ENCODE data around the gene PCBP3. TPM values are rescaled to one million over a fixed set of nuclear protein-coding genes. Genes with fewer than 3 reads are reported as not detected.
A peak's percentile ranks its signal among the peaks of the same experiment; 100 is the strongest.

The PCBP3 gene
- total RNA-seq, 1 donor: 1.1 TPM

DNA sequence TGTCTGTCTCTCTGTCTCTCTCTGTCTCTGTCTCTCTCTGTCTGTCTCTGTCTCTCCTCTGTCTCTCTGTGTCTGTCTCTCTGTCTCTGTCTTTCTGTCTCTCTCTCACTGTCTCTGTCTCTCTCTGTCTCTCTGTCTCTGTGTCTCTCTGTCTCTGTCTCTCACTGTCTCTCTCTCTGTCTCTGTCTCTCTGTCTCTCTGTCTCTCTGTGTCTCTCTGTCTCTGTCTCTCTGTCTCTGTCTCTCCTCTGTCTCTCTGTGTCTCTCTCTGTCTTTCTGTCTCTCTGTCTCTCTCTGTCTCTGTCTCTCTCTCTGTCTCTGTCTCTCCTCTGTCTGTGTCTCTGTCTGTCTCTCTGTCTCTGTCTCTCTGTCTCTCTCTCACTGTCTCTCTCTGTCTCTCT lies 337.2 kb downstream of the PCBP3 start:
- no peak for DNase-seq (ENCODE audit: insufficient read length, low spot score, missing footprints)
- Histone ChIP-seq H3K4me3 (ENCODE audit: insufficient read depth, low read length) (peak overlapping the region; percentile 73), H3K9me3 (ENCODE audit: low read depth, low read length) (no peaks in the 10 kb centered on the region), H3K27me3 (ENCODE audit: insufficient read depth, low read length) (no peaks in the 10 kb centered on the region), H3K36me3 (ENCODE audit: insufficient read depth, low read length) (peaks cover 28% of the 10 kb centered on the region), H3K27ac (ENCODE audit: low read depth, low read length) (peak overlapping the region; percentile 88), H3K79me2 (ENCODE audit: insufficient read depth, low read length) (peaks cover 48% of the 10 kb centered on the region), H3K4me2 (ENCODE audit: insufficient read depth, low read length) (peak overlapping the region; percentile 76), H4K20me1 (ENCODE audit: insufficient read depth, low read length) (peaks cover 31% of the 10 kb centered on the region), H3K4me1 (ENCODE audit: insufficient read depth, low read length) (peaks cover 24% of the 10 kb centered on the region), H2AFZ (ENCODE audit: low read length) (peak overlapping the region; percentile 90)
- no peak for TF ChIP-seq CTCF (IDR thresholded peaks at IDR 0.05; ENCODE audit: extremely low read depth, low read depth, low read length)

DNA sequence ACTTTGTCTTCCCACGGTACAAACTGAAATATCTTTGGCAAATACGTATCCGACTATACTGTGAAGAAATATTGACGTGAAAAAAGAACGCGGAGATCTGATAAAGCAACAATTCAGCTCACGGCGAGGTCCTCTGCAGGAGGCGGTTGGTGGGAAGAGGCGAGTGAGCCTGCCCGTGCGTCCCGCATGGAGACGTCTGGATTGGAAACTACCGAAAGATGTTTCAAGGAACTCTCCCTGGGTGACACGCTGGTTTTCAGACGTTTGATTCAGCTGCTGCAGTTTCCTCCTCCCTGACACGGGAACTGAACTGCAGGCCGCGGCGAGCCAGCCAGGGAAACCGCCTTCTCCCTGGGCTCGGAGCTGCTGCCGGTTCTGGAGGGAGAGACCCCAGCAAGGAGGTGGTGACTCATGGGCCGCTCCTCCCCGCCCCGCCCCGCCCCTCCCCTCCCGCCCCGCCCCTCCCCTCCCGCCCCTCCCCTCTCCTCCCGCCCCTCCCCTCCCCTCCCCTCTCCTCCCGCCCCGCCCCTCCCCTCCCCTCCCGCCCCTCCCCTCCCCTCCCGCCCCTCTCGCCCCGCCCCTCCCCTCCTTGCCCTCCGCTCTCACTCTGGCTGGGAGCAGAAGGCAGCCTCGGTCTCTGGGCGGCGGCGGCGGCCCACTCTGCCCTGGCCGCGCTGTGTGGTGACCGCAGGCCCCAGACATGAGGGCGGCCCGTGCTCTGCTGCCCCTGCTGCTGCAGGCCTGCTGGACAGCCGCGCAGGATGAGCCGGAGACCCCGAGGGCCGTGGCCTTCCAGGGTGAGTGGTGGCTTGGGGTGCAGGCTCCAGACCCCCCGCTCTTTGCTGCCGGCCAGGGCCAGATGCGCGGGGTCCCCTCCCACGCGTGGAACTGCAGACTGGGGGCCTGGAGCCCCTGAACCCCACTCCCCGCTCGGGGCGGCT lies 337.9 kb downstream of the PCBP3 start, which contains the start of gene COL6A1:
Gene COL6A1 (plus strand): TSS at position 620 of the 941 bp plus-strand sequence. CDS start 81 bp downstream, at position 701.
- H2AFZ ChIP-seq (ENCODE audit: low read length): peak within 1 kb of the TSS; percentile 90
- H3K79me2 ChIP-seq (ENCODE audit: insufficient read depth, low read length): peaks cover 55% of the 10 kb centered on the region
- H4K20me1 ChIP-seq (ENCODE audit: insufficient read depth, low read length): peaks cover 38% of the 10 kb centered on the region
- H3K4me2 ChIP-seq (ENCODE audit: insufficient read depth, low read length): peak within 1 kb of the TSS; percentile 82
- no peaks in the 10 kb centered on the region for H3K9me3 ChIP-seq (ENCODE audit: low read depth, low read length)
- H3K4me3 ChIP-seq (ENCODE audit: insufficient read depth, low read length): peak within 1 kb of the TSS; percentile 97
- DNase-seq (ENCODE audit: insufficient read length, low spot score, missing footprints): peak; percentile 99
- H3K27me3 ChIP-seq (ENCODE audit: insufficient read depth, low read length): no peaks in the 10 kb centered on the region
- peak within 1 kb of the TSS; percentile 94 for H3K27ac ChIP-seq (ENCODE audit: low read depth, low read length)
- H3K36me3 ChIP-seq (ENCODE audit: insufficient read depth, low read length): peaks cover 36% of the 10 kb centered on the region
- peaks cover 24% of the 10 kb centered on the region for H3K4me1 ChIP-seq (ENCODE audit: insufficient read depth, low read length)
- TF ChIP-seq CTCF (IDR thresholded peaks at IDR 0.05; ENCODE audit: extremely low read depth, low read depth, low read length): no peak

GRCh38 chr21:45982092-45982757 lies 338.7 kb downstream of the PCBP3 start:
- Histone ChIP-seq H3K79me2 (ENCODE audit: insufficient read depth, low read length) (peaks cover 63% of the 10 kb centered on the region), H3K27ac (ENCODE audit: low read depth, low read length) (peak overlapping the region; percentile 94), H3K36me3 (ENCODE audit: insufficient read depth, low read length) (peaks cover 44% of the 10 kb centered on the region), H3K4me3 (ENCODE audit: insufficient read depth, low read length) (peak overlapping the region; percentile 97), H3K27me3 (ENCODE audit: insufficient read depth, low read length) (no peaks in the 10 kb centered on the region), H3K4me1 (ENCODE audit: insufficient read depth, low read length) (peaks cover 24% of the 10 kb centered on the region), H2AFZ (ENCODE audit: low read length) (no peak overlapping the region), H4K20me1 (ENCODE audit: insufficient read depth, low read length) (peaks cover 38% of the 10 kb centered on the region), H3K9me3 (ENCODE audit: low read depth, low read length) (no peaks in the 10 kb centered on the region), H3K4me2 (ENCODE audit: insufficient read depth, low read length) (peak overlapping the region; percentile 82)
- TF ChIP-seq CTCF (IDR thresholded peaks at IDR 0.05; ENCODE audit: extremely low read depth, low read depth, low read length): no peak
- DNase-seq (ENCODE audit: insufficient read length, low spot score, missing footprints): peak; percentile 94
